A549 (cell line): Measurements from ENCODE around the gene TRAM2. TPM values are rescaled to one million over a fixed set of nuclear protein-coding genes. Genes with fewer than 3 reads are reported as not detected.

Experiments
- ATAC-seq, 2 experiments: fragments of 200-7000 bp in 1 of 2; fragments of >200 bp in 1 of 2; cut with Nextera tagmentation in 1 of 2; cut with Tn5 transposase in 1 of 2; 3 replicates each; pipeline versions ENCODE4 v1.8.0 to v1.9.1; 2018 to 2020; ENCODE audit warnings: mild to moderate bottlenecking in 1 of 2, moderate library complexity in 1 of 2
- CTCF ChIA-PET: fragments of 300-600 bp; sonication (Branson Sonifier 250); formaldehyde crosslinking; extraction: SDS; loops from one replicate; lab custom pipeline; 2021; ENCODE audit warnings: antibody characterized with exemption, inconsistent platforms; lab: Yijun Ruan, JAX
- POLR2A ChIA-PET: fragments of 350-600 bp; formaldehyde crosslinking; extraction: SDS; loops from one replicate; lab custom pipeline; 2021; ENCODE audit warnings: antibody characterized with exemption, inconsistent platforms; lab: Yijun Ruan, JAX
- DNase-seq, 2 experiments: peaks; one replicate each; pipeline versions ENCODE4 v3.0.0 to v3.0.0-alpha.2; 2011 to 2016; ENCODE audit warnings: low read depth in 1 of 2, low spot score in 1 of 2
- FAIRE-seq: peaks from 2 replicates; lab custom pipeline; 2011; peaks lifted over from hg19 to GRCh38; lab: Jason Lieb, UNC
- H3K27ac ChIP-seq, 2 experiments: fragments of >200 bp; sonication (Bioruptor Twin); formaldehyde crosslinking; 3 replicates each; pipeline ENCODE4 v1.5.1; 2016 to 2017
- H3K4me1 ChIP-seq: fragments of >200 bp; sonication (Bioruptor Twin); formaldehyde crosslinking; 3 replicates; pipeline ENCODE4 v1.6.1; 2016
- H3K4me2 ChIP-seq: fragments of >200 bp; sonication (Bioruptor Twin); formaldehyde crosslinking; 3 replicates; pipeline ENCODE4 v1.6.1; 2016
- H3K4me3 ChIP-seq: fragments of >200 bp; sonication (Bioruptor Twin); formaldehyde crosslinking; 3 replicates; pipeline ENCODE4 v1.5.1; 2016
- H3K9me3 ChIP-seq: fragments of >200 bp; sonication (Bioruptor Twin); formaldehyde crosslinking; 3 replicates; pipeline ENCODE4 v1.6.1; 2016
- CBX8 ChIP-seq: fragments of 200-600 bp; sonication (generic); IDR thresholded peaks from 2 replicates; pipeline ENCODE4 v1.6.1; 2016
- CEBPB ChIP-seq, 2 experiments: fragments of >200 bp in 1 of 2; sonication (Bioruptor Twin) in 1 of 2; formaldehyde crosslinking in 1 of 2; IDR thresholded peaks; 2 replicates each; pipeline ENCODE4 v1.6.1; 2012 to 2016
- CHD2 ChIP-seq: fragments of 150-350 bp; IDR thresholded peaks from 2 replicates; pipeline ENCODE4 v1.6.1; 2014; ENCODE audit warnings: low read length; ENCODE audit not compliant: partially characterized antibody
- CHD4 ChIP-seq: fragments of 200-600 bp; sonication (generic); IDR thresholded peaks from 2 replicates; pipeline ENCODE4 v1.6.1; 2016; ENCODE audit warnings: antibody characterized with exemption, mild to moderate bottlenecking, borderline replicate concordance
- EHF ChIP-seq: fragments of 250-450 bp; sonication (Bioruptor Pico); IDR thresholded peaks from 2 replicates; pipeline ENCODE4 v1.5.0; 2020; ENCODE audit warnings: mild to moderate bottlenecking
- EP300 ChIP-seq, 2 experiments: fragments of >200 bp; sonication (Bioruptor Twin); formaldehyde crosslinking; IDR thresholded peaks; 2 replicates in 1 of 2; 3 replicates in 1 of 2; pipeline ENCODE4 v1.6.1; 2016 to 2017
- ESRRA ChIP-seq: fragments of 150-350 bp; IDR thresholded peaks from 2 replicates; pipeline ENCODE4 v1.6.1; 2014; ENCODE audit warnings: mild to moderate bottlenecking, low read length, borderline replicate concordance
- FOSL2 ChIP-seq, 2 experiments: fragments of 450-650 bp in 1 of 2; fragments of >200 bp in 1 of 2; sonication (Bioruptor Twin) in 1 of 2; formaldehyde crosslinking; IDR thresholded peaks; 2 replicates each; pipeline versions ENCODE4 v1.5.0 to v1.6.1; 2016 to 2020; ENCODE audit warnings: mild to moderate bottlenecking in 1 of 2, moderate library complexity in 1 of 2
- FOXS1 ChIP-seq: fragments of 250-450 bp; sonication (Bioruptor Pico); IDR thresholded peaks from 2 replicates; pipeline ENCODE4 v1.5.0; 2020; ENCODE audit warnings: mild to moderate bottlenecking, moderate library complexity
- GATA3 ChIP-seq: IDR thresholded peaks from 2 replicates; pipeline ENCODE4 v1.6.1; 2012; ENCODE audit warnings: borderline replicate concordance
- HEYL ChIP-seq: fragments of 250-450 bp; sonication (Bioruptor Pico); IDR thresholded peaks from 2 replicates; pipeline ENCODE4 v1.8.0; 2021; ENCODE audit warnings: mild to moderate bottlenecking, moderate library complexity
- HOXA7 ChIP-seq: fragments of 250-450 bp; sonication (Bioruptor Pico); IDR thresholded peaks from 2 replicates; pipeline ENCODE4 v1.5.0; 2020; ENCODE audit warnings: mild to moderate bottlenecking, moderate library complexity
- HOXB5 ChIP-seq: fragments of 250-450 bp; sonication (Bioruptor Pico); IDR thresholded peaks from 2 replicates; pipeline ENCODE4 v1.5.0; 2020; ENCODE audit warnings: mild to moderate bottlenecking, moderate library complexity
- JUNB ChIP-seq: fragments of >200 bp; sonication (Bioruptor Twin); formaldehyde crosslinking; IDR thresholded peaks from 2 replicates; pipeline ENCODE4 v1.6.1; 2016
- KDM5A ChIP-seq: fragments of 200-600 bp; sonication (generic); IDR thresholded peaks from 2 replicates; pipeline ENCODE4 v1.6.1; 2016; ENCODE audit warnings: antibody characterized with exemption, mild to moderate bottlenecking
- MAZ ChIP-seq: fragments of 150-350 bp; IDR thresholded peaks from 2 replicates; pipeline ENCODE4 v1.6.1; 2014; ENCODE audit warnings: antibody characterized with exemption, low read depth, low read length, borderline replicate concordance
- MYC ChIP-seq: IDR thresholded peaks from 2 replicates; pipeline ENCODE4 v1.6.1; 2012; ENCODE audit warnings: mild to moderate bottlenecking, inconsistent platforms, low read length, improper control_type of control experiment, borderline replicate concordance
- RAD21 ChIP-seq, 2 experiments: fragments of >200 bp in 1 of 2; sonication (Bioruptor Twin) in 1 of 2; formaldehyde crosslinking in 1 of 2; IDR thresholded peaks in 1 of 2; conservative IDR thresholded peaks in 1 of 2; 2 replicates in 1 of 2; 3 replicates in 1 of 2; pipeline ENCODE4 v1.6.1; 2012 to 2018; ENCODE audit warnings: inconsistent platforms in 1 of 2
- RNF2 ChIP-seq: fragments of 200-600 bp; sonication (generic); IDR thresholded peaks from 2 replicates; pipeline ENCODE4 v1.6.1; 2016; ENCODE audit warnings: low read depth, mild to moderate bottlenecking, antibody characterized with exemption, moderate library complexity, borderline replicate concordance
- SREBF2 ChIP-seq: fragments of 450-650 bp; IDR thresholded peaks from 2 replicates; pipeline ENCODE4 v1.6.1; 2014; ENCODE audit warnings: mild to moderate bottlenecking, moderate library complexity
- ZNF302 ChIP-seq: fragments of 250-450 bp; sonication (Bioruptor Pico); IDR thresholded peaks from 2 replicates; pipeline ENCODE4 v1.9.0; 2021; ENCODE audit warnings: inconsistent platforms, mild to moderate bottlenecking, moderate library complexity
- ZSCAN20 ChIP-seq: fragments of 250-450 bp; sonication (Bioruptor Pico); IDR thresholded peaks from 2 replicates; pipeline ENCODE4 v1.8.0; 2022; ENCODE audit warnings: mild to moderate bottlenecking, moderate library complexity
- WGBS: methylation state at CpG from one replicate; pipeline ENCODE4 v1.1.6; 2017; ENCODE audit errors: missing lambda C conversion rate; 5-methylcytosine and 5-hydroxymethylcytosine counted together
- polyA plus RNA-seq, 4 experiments: library from polyadenylated mRNA; depleted of rRNA in 3 of 4; stranded (reverse); fragments of >200 nt; fragmentation: RNase III in 1 of 4; extraction: RNeasy Plus Mini Kit Qiagen cat#74134 plus additional on column Dnase treatment in 1 of 4; gene quantifications; 2 replicates in 3 of 4; 3 replicates in 1 of 4; pipeline ENCODE4 v1.2.3, GENCODE V29; 2011 to 2017
- TF ChIP-seq, protein P1 (sequence below): fragments of >200 bp; sonication (Bioruptor Twin); formaldehyde crosslinking; IDR thresholded peaks from 2 replicates; pipeline ENCODE4 v1.6.1; 2016
- TF ChIP-seq, protein P2 (sequence below): IDR thresholded peaks from 2 replicates; pipeline ENCODE4 v1.6.1; 2012
- TF ChIP-seq, protein P3 (sequence below): fragments of 150-350 bp; IDR thresholded peaks from 2 replicates; pipeline ENCODE4 v1.6.1; 2014; ENCODE audit warnings: low read depth, mild to moderate bottlenecking, low read length

The TRAM2 gene
- polyA plus RNA-seq, 2 of the 4 experiments (the other 2 are of a cell fraction) = 16.4 to 25.4 TPM

DNA sequence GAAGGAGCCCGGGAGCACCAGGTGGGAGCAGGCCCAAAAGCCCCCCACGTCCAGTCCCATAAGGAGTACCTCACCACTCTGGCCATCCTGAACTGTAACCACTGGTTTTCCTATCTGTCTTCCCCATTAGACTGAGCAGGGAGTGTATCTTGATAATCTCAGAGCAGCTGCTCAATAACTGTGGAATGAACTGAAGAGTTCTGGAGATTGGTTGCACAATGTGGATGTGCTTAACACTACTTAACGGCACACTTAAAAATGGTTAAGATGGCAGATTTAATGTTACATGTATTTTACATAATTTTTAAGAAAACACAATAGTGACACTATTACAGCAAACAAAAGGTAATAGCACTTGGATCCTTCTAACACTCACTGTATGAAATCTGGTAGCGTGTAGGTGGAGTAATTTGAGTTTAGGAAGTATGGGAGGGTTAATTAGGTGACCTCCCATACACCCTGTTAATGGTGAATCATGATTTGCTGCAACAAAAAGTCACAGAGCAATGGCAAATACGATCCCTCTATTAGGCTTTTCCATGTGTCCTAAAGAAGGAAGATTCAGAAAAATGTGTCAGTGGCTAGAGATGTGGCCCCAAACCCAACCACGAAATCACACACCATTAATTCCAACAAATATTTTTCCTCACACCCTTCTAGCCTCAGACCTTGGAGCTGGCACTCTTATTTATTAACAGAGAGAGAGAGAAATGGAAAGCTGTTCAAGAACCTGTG, 18.4 kb downstream of the TRAM2 start:
- TF ChIP-seq GATA3 = no peak
- TF ChIP-seq, protein P1, sequence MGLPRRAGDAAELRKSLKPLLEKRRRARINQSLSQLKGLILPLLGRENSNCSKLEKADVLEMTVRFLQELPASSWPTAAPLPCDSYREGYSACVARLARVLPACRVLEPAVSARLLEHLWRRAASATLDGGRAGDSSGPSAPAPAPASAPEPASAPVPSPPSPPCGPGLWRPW = no peak
- no peak for TF ChIP-seq ESRRA
- TF ChIP-seq RAD21 (conservative IDR thresholded peaks at IDR 0.05 in 1 of 2, IDR thresholded peaks at IDR 0.05 in 1 of 2) = no peak
- TF ChIP-seq EHF (CRISPR knock-in tag) = no peak
- TF ChIP-seq, protein P2, sequence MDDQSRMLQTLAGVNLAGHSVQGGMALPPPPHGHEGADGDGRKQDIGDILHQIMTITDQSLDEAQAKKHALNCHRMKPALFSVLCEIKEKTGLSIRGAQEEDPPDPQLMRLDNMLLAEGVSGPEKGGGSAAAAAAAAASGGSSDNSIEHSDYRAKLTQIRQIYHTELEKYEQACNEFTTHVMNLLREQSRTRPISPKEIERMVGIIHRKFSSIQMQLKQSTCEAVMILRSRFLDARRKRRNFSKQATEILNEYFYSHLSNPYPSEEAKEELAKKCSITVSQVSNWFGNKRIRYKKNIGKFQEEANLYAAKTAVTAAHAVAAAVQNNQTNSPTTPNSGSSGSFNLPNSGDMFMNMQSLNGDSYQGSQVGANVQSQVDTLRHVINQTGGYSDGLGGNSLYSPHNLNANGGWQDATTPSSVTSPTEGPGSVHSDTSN = no peak
- TF ChIP-seq MAZ = no peak
- no peak for TF ChIP-seq KDM5A
- no peak for TF ChIP-seq RNF2
- no peak for TF ChIP-seq MYC
- TF ChIP-seq EP300 (IDR thresholded peaks at IDR 0.05) = no peak
- TF ChIP-seq, protein P3, sequence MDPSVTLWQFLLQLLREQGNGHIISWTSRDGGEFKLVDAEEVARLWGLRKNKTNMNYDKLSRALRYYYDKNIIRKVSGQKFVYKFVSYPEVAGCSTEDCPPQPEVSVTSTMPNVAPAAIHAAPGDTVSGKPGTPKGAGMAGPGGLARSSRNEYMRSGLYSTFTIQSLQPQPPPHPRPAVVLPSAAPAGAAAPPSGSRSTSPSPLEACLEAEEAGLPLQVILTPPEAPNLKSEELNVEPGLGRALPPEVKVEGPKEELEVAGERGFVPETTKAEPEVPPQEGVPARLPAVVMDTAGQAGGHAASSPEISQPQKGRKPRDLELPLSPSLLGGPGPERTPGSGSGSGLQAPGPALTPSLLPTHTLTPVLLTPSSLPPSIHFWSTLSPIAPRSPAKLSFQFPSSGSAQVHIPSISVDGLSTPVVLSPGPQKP = no peak
- POLR2A ChIA-PET = no interaction called here
- FAIRE-seq (no peak), DNase-seq (no peak), ATAC-seq (no peak)
- H3K4me3 ChIP-seq = no peak overlapping the region
- peaks cover 28% of the 10 kb centered on the region for H3K4me1 ChIP-seq
- H3K27ac ChIP-seq = peak overlapping the region in 1 of 2 experiments; percentile 53; a peak in 1 of 6 replicates
- no peaks in the 10 kb centered on the region for H3K9me3 ChIP-seq
- H3K4me2 ChIP-seq = no peak overlapping the region
- 95% methylated on average over 6 of the region's 6 CpGs for WGBS
- CTCF ChIA-PET = no interaction called here

DNA sequence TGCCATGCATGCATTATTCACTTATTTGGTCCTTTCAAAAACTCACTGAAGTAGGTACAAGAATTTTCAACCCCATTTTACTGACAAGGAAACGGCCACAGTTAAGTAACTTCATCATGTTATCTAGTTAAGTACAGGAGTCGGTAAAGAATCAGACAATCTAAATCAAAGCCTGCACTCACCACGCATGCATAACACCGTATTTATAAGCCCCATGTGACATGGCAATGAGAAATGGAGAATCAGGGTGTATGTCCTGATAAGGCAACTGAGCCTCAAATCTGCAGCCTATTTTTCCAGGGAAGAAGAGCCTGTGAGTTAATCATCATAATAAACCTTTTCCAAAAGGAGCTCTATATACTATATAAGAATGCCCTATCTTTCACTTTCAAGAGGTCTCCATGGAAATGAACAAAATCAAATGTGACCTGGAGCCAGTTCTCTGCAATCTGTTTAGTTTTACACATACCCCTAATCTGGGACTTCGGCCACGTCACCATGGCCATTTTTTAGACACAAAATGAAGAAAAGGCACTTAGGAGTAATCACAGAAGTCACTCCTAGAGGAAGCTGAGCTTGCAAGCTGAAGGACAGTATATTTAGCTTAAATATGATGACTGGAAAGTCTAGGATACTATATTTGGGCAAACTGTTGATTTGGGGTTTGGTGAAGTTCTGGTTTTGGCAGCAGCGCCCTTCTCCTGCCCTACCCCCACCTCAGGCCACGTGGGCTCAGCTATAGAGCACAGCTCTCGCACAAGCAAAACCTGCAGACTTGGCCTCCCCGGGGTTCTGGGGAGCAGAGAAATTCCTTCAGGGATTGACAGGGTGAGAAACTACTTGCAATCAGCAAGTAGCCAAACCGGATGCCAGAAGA, 19.2 kb downstream of the TRAM2 start:
- no peaks in the 10 kb centered on the region for H3K9me3 ChIP-seq
- TF ChIP-seq JUNB (no peak), CBX8 (no peak), ZNF302 (CRISPR knock-in tag) (no peak), CHD2 (no peak), KDM5A (no peak)
- peak overlapping the region in 1 of 2 experiments; percentile 53; a peak in 1 of 6 replicates for H3K27ac ChIP-seq
- H3K4me2 ChIP-seq = no peak overlapping the region
- peaks cover 29% of the 10 kb centered on the region for H3K4me1 ChIP-seq
- no peak for ATAC-seq
- 81% methylated on average over 11 of the region's 11 CpGs for WGBS
- FAIRE-seq = no peak
- CTCF ChIA-PET = no interaction called here
- POLR2A ChIA-PET = no interaction called here
- no peak for DNase-seq
- H3K4me3 ChIP-seq = no peak overlapping the region

GRCh38 chr6:52555518-52556233, 21.2 kb downstream of the TRAM2 start:
- peaks cover 43% of the 10 kb centered on the region for H3K4me1 ChIP-seq
- no peak for ATAC-seq
- H3K4me3 ChIP-seq = no peak overlapping the region
- WGBS = 77% methylated on average over 5 of the region's 5 CpGs
- H3K4me2 ChIP-seq = no peak overlapping the region
- no peak for TF ChIP-seq CBX8
- no peak for TF ChIP-seq ZSCAN20 (CRISPR knock-in tag)
- TF ChIP-seq MYC = no peak
- no peak for TF ChIP-seq RAD21 (conservative IDR thresholded peaks at IDR 0.05 in 1 of 2, IDR thresholded peaks at IDR 0.05 in 1 of 2)
- no peak for TF ChIP-seq FOSL2 (IDR thresholded peaks at IDR 0.05)
- no peak for TF ChIP-seq FOSL2 (CRISPR knock-in tag; IDR thresholded peaks at IDR 0.05)
- TF ChIP-seq JUNB = no peak
- no peak for TF ChIP-seq CEBPB (IDR thresholded peaks at IDR 0.05)
- TF ChIP-seq, protein P2 = no peak
- TF ChIP-seq HOXA7 (CRISPR knock-in tag) = no peak
- TF ChIP-seq FOXS1 (CRISPR knock-in tag) = no peak
- TF ChIP-seq, protein P3 = no peak
- no peak for TF ChIP-seq SREBF2
- TF ChIP-seq CHD2 = no peak
- no peak for TF ChIP-seq CHD4
- TF ChIP-seq HOXB5 (CRISPR knock-in tag) = no peak
- no peak for TF ChIP-seq HEYL (CRISPR knock-in tag)
- TF ChIP-seq, all 56 proteins: peak for 0
- CTCF ChIA-PET = no interaction called here
- FAIRE-seq = no peak
- DNase-seq = no peak
- peak overlapping the region in 1 of 2 experiments; percentile 53; a peak in 3 of 6 replicates for H3K27ac ChIP-seq
- H3K9me3 ChIP-seq = no peaks in the 10 kb centered on the region
- POLR2A ChIA-PET = no interaction called here
